ENCODE results near the gene FAM124A.
"Not testable (repeated sequence)": the region's sequence is repeated elsewhere in the genome, so short reads cannot be mapped to it uniquely, and the experiment has no call there.

The FAM124A gene

DNA sequence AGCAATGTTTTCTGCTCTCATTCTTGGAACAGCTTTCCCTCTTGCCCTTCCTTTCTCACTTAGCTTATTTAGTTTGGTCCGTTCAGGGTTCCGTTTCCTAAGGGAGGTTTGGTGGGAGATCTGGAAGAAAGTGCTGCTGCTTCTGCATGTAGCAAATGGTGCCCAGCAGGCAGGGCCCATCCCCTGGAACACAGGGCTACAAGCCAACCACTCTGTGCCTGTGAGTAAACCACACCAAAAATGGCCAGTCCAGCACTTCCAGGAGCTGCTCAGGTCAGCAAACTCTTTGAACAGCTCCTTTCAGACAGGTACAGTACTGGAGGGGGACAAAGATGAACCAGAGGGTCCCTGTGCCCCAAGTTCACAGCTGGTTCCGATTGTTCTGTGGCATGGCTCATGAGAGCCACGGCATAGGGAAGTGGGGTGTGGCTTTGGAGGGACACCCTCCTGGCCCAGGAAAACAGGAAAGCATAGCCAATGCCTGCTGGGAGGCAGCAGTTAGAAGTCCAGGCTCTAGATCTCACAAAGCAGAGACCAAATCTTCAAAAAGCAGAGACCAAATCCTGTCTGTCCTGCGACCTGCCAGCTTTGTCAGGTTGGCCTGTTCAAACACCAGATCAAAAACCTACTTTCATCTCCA, 39.5 kb downstream of the FAM124A start:
- Mint-ChIP-seq H3K4me1 (ENCODE audit: low read depth) (no peaks in the 10 kb centered on the region), H3K36me3 (no peaks in the 10 kb centered on the region), H3K27ac (no peak overlapping the region), H3K9me3 (ENCODE audit: low read depth) (no peaks in the 10 kb centered on the region), H3K27me3 (no peaks in the 10 kb centered on the region), H3K4me3 (no peak overlapping the region)

DNA sequence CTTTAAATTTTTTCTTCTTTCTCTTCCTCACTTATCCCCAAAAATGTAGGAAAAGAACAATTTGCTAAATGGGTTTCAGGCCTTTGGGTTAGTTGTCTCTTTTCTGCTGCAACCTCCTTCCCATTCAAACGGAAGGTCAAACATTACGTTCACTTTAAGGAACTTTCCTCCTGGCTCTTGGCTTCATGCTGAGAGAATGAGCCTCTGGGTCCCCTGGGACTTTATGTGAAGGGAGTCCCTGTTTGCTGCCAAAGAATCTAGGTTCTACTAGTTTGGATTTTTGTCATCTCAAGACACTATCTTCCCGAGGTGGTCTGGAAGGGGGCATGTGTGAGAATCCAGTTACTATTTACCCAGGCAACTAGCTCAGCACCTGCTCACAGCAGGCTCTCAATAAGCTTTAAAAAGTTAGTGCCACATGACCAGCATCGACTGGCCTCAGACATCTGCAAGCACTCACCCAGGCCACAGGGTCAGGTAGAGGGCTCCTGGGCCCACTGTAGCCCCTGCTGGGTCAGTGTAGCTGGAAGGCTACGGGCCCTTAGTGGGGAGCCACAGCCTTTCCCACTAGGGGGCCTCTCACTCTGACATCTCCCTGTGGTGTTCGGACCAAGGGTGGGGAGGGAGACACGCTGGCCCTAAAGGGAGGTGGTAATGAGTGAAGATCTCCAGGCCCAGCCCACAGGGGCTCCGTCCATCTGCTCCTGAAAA, 40.5 kb downstream of the FAM124A start:
- H3K9me3 Mint-ChIP-seq (ENCODE audit: low read depth), result no peaks in the 10 kb centered on the region
- no peaks in the 10 kb centered on the region for H3K4me1 Mint-ChIP-seq (ENCODE audit: low read depth)
- no peaks in the 10 kb centered on the region for H3K27me3 Mint-ChIP-seq
- no peak overlapping the region for H3K4me3 Mint-ChIP-seq
- no peaks in the 10 kb centered on the region for H3K36me3 Mint-ChIP-seq
- H3K27ac Mint-ChIP-seq, result no peak overlapping the region

DNA sequence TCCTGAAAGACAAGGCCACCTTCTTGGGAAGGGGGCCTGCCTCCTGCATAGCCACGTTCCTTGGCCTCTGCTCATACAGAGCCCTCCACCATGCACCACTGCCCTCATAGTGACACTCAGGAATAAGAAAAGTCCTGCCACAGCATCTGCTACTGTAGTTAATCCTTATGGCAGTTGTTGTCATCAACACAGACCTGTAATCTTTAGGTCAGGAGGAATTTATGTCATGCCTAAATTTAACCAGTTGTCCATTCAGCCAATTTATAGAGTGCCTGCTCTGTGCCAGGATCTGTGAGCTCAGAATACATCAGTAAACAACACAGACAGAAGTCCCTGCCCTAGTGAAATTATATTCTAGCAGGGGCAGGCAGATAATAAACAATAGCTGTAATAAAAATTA, 44.4 kb downstream of the FAM124A start:
- H3K4me3 Mint-ChIP-seq, result no peak overlapping the region

DNA sequence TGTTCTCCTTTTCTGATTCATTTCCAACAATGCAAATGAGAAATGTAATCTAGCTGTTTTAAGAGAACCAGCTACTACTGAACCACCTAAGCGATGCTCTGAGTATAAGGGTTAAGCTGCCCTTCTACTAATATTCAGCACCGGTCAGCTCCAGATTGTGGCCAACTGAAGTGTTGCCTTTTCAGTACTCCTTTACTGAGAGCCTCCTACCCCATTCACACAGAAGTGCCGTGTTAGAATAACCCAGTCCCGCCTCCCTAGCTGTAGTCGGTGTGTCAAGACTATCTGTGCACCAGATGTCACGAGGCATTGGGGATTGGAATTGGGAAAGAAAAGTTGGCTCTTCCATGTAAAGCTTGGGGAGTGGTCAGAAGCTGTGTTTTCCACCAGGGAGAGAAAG, 45.4 kb downstream of the FAM124A start:
- no peaks in the 10 kb centered on the region for H3K36me3 Mint-ChIP-seq
- H3K4me1 Mint-ChIP-seq (ENCODE audit: low read depth), result no peaks in the 10 kb centered on the region
- no peak overlapping the region for H3K27ac Mint-ChIP-seq
- H3K4me3 Mint-ChIP-seq, result no peak overlapping the region
- H3K27me3 Mint-ChIP-seq, result no peaks in the 10 kb centered on the region
- no peaks in the 10 kb centered on the region for H3K9me3 Mint-ChIP-seq (ENCODE audit: low read depth)

More for the DNA sequence above, 44.4 kb downstream of the FAM124A start:
- no peaks in the 10 kb centered on the region for H3K9me3 Mint-ChIP-seq (ENCODE audit: low read depth)
- H3K27me3 Mint-ChIP-seq, result no peaks in the 10 kb centered on the region
- H3K27ac Mint-ChIP-seq, result no peak overlapping the region
- H3K4me1 Mint-ChIP-seq (ENCODE audit: low read depth), result no peaks in the 10 kb centered on the region
- no peaks in the 10 kb centered on the region for H3K36me3 Mint-ChIP-seq

GRCh38 chr13:51269039-51269438, 46.8 kb downstream of the FAM124A start:
- no peaks in the 10 kb centered on the region for H3K27me3 Mint-ChIP-seq
- H3K4me1 Mint-ChIP-seq (ENCODE audit: low read depth), result no peaks in the 10 kb centered on the region
- no peak overlapping the region for H3K4me3 Mint-ChIP-seq
- H3K36me3 Mint-ChIP-seq, result no peaks in the 10 kb centered on the region
- H3K9me3 Mint-ChIP-seq (ENCODE audit: low read depth), result no peaks in the 10 kb centered on the region
- H3K27ac Mint-ChIP-seq, result no peak overlapping the region

GRCh38 chr13:51270623-51271415, 48.6 kb downstream of the FAM124A start:
- no peaks in the 10 kb centered on the region for H3K36me3 Mint-ChIP-seq
- H3K4me1 Mint-ChIP-seq (ENCODE audit: low read depth), result no peaks in the 10 kb centered on the region
- H3K9me3 Mint-ChIP-seq (ENCODE audit: low read depth), result no peaks in the 10 kb centered on the region
- no peak overlapping the region for H3K27ac Mint-ChIP-seq
- H3K27me3 Mint-ChIP-seq, result no peaks in the 10 kb centered on the region
- H3K4me3 Mint-ChIP-seq, result no peak overlapping the region

GRCh38 chr13:51271528-51272085, 49.4 kb downstream of the FAM124A start:
- no peaks in the 10 kb centered on the region for H3K36me3 Mint-ChIP-seq

DNA sequence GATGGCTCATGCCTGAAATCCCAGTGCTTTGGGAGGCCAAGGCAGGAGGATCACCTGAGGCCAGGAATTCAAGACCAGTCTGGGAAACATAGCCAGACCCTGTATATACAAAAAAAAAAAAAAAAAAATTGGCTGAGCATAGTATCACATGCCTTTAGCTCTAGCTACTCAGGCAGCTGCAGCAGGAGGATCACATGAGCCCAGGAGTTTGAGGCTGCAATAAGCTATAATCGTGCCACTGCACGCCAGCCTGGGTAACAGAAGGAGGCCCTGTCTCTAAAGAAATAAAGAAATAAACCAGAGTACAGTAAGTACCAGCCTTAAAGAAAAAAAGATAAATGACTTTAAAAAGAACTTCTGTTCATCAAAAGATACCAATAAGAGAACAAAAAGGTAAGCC, 52.9 kb downstream of the FAM124A start:
- Mint-ChIP-seq H3K9me3 (ENCODE audit: low read depth) (no peaks in the 10 kb centered on the region), H3K27ac (no peak overlapping the region), H3K4me3 (no peak overlapping the region), H3K27me3 (no peaks in the 10 kb centered on the region), H3K36me3 (no peaks in the 10 kb centered on the region), H3K4me1 (ENCODE audit: low read depth) (no peaks in the 10 kb centered on the region)

More at GRCh38 chr13:51271528-51272085, 49.4 kb downstream of the FAM124A start:
- H3K4me1 Mint-ChIP-seq (ENCODE audit: low read depth), result no peaks in the 10 kb centered on the region
- no peaks in the 10 kb centered on the region for H3K27me3 Mint-ChIP-seq
- H3K9me3 Mint-ChIP-seq (ENCODE audit: low read depth), result no peaks in the 10 kb centered on the region
- H3K4me3 Mint-ChIP-seq, result no peak overlapping the region
- H3K27ac Mint-ChIP-seq, result no peak overlapping the region

- no peaks in the 10 kb centered on the region for H3K27me3 Mint-ChIP-seq
- H3K4me1 Mint-ChIP-seq (ENCODE audit: low read depth), result no peaks in the 10 kb centered on the region
- no peak overlapping the region for H3K27ac Mint-ChIP-seq
- H3K4me3 Mint-ChIP-seq, result no peak overlapping the region
- no peaks in the 10 kb centered on the region for H3K36me3 Mint-ChIP-seq
- no peaks in the 10 kb centered on the region for H3K9me3 Mint-ChIP-seq (ENCODE audit: low read depth)
Observed at GRCh38 chr13:51276636-51277035, 54.4 kb downstream of the FAM124A start.

DNA sequence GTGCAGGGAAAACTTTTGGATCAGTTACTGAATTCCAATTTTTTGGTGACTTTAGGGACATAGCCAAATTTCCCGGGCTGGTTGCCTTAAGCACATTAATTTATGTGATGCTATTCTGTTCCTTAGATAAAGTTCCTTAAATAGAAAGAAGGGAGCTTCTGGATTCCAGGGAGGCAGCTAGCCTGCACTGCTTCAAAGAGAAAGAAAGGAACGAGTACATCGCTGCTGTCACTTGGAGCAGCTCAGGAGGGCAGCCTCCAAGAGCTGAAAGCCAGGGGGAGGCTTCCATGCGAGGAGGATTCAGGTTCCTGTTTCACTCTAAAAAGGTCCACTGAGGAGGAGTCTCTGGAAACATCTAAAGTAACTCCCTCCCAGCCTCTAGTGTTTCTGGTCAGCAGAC, 55.7 kb downstream of the FAM124A start:
- Mint-ChIP-seq H3K4me1 (ENCODE audit: low read depth) (no peaks in the 10 kb centered on the region), H3K27ac (no peak overlapping the region), H3K4me3 (no peak overlapping the region), H3K36me3 (no peaks in the 10 kb centered on the region), H3K27me3 (no peaks in the 10 kb centered on the region), H3K9me3 (ENCODE audit: low read depth) (no peaks in the 10 kb centered on the region)

DNA sequence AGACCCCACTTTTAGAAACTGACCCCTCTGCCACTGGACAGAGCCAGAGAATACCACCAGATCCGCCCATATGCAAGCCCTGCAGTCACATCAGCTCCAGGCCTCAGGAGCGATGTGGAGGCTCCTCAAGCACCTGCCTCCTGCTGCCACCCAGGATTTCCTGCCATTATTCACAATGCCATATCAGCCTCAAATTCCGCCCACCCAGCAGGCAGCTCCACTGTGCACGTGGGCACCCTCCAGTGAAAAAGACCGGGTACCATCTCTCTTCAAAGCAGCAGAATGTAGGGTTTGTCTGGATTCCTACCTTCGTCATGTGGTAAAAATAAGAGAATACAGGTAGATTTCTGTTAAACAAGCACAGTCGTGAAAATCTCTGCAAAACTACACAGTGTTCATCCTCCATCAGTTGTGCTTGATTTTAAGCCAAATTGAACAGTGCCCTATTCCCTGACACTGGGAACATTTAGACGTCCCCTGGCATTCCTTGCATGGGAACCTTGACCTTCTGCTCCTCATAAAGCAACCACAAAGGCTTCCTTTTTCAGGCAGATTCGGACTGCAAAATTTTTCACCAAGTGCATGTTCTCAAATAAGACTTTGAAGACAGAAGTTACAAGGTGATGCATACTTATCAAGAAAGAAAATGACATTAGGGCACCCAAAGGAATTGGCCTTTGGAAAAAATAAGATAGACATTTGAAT, 56.4 kb downstream of the FAM124A start:
- no peaks in the 10 kb centered on the region for H3K27me3 Mint-ChIP-seq
- H3K4me1 Mint-ChIP-seq (ENCODE audit: low read depth), result no peaks in the 10 kb centered on the region
- no peak overlapping the region for H3K27ac Mint-ChIP-seq
- no peaks in the 10 kb centered on the region for H3K9me3 Mint-ChIP-seq (ENCODE audit: low read depth)
- no peak overlapping the region for H3K4me3 Mint-ChIP-seq
- H3K36me3 Mint-ChIP-seq, result no peaks in the 10 kb centered on the region

DNA sequence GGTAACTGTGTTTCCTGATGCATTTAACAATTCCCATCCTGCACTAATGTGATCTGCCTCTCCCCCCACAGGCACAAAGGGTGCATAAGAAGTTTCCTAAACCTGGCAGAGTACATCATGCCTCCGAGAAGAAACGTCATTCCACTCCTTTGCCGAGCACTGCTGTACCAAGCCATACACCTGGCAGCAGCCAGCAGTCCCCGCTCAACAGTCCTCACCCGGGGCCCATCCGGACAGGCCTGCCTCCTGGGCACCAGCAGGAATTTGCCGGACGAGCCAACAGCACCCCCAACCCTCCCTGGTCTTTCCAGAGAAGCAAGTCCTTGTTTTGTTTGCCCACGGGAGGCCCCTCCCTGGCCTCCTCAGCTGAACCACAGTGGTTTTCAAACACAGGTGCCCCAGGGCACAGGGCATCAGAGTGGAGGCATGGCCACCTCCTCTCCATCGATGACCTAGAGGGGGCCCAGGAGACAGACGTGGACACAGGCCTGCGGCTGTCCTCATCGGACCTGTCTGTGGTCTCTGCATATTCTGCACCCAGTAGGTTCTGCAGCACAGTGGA, 58.3 kb downstream of the FAM124A start:
- H3K27ac Mint-ChIP-seq, result no peak overlapping the region
- no peaks in the 10 kb centered on the region for H3K36me3 Mint-ChIP-seq
- no peak overlapping the region for H3K4me3 Mint-ChIP-seq
- no peaks in the 10 kb centered on the region for H3K27me3 Mint-ChIP-seq
- no peaks in the 10 kb centered on the region for H3K9me3 Mint-ChIP-seq (ENCODE audit: low read depth)
- no peaks in the 10 kb centered on the region for H3K4me1 Mint-ChIP-seq (ENCODE audit: low read depth)

DNA sequence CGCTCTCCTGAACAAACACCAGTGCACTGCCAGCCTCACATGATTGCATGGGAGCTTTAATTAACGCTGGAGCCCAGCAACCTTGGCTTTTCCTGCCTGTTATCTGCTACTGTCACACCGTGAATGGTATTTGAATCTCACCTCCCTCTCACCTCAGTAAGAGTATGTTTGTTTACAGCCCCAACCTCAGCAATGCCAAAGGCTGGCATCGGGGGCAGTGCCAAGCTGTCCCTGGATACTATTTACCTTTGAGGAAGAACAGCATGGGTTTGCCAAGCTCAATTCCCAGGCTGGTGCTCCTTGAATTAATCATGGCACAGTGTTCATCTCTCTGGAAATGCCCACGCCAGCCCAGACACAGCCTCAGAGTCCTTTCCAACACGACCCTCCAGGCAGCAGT, 60.1 kb downstream of the FAM124A start:
- peaks cover 2% of the 10 kb centered on the region for H3K4me1 Mint-ChIP-seq (ENCODE audit: low read depth)
- no peaks in the 10 kb centered on the region for H3K27me3 Mint-ChIP-seq
- H3K9me3 Mint-ChIP-seq (ENCODE audit: low read depth), result no peaks in the 10 kb centered on the region
- H3K4me3 Mint-ChIP-seq, result no peak overlapping the region
- no peaks in the 10 kb centered on the region for H3K36me3 Mint-ChIP-seq
- H3K27ac Mint-ChIP-seq, result no peak overlapping the region

DNA sequence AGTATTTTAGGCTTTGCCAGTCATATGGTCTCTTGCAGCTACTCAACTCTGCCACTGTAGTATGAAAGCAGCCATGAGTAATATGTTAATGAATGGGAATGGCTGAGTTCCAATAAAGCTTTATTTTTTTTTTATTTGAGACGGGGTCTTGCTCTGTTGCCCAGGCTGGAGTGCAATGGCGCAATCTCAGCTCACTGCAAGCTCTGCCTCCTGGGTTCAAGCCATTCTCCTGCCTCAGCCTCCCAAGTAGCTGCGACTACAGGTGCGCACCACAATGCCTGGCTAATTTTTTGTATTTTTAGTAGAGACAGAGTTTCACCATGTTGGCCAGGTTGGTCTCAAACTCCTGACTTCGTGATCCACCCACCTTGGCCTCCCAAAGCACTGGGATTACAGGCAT, 60.7 kb downstream of the FAM124A start:
- H3K27ac Mint-ChIP-seq; H3K4me3 Mint-ChIP-seq; H3K36me3 Mint-ChIP-seq; H3K27me3 Mint-ChIP-seq; H3K4me1 Mint-ChIP-seq (ENCODE audit: low read depth); H3K9me3 Mint-ChIP-seq (ENCODE audit: low read depth): not testable (repeated sequence)

Measured in activated naive CD8-positive, alpha-beta T cell (primary cell).